Activated naive CD8-positive, alpha-beta T cell treated with anti-CD3 and anti-CD28 coated beads, Interleukin-2, amount 50 U/mL, for 24 hours (primary cell): Measurements from ENCODE around the gene GRAP2.

Source experiments
- ATAC-seq: fragments of 150-1000 bp; cut with Tn5 transposase; one replicate; pipeline ENCODE4 v1.10.0; 2021
- DNase-seq: peaks from one replicate; pipeline ENCODE4 v3.0.0; 2021
- H3K27ac Mint-ChIP-seq: one replicate; pipeline ENCODE4 v1.8.0; 2021; ENCODE audit warnings: mild to moderate bottlenecking, mixed read lengths
- H3K27me3 Mint-ChIP-seq: one replicate; pipeline ENCODE4 v1.8.0; 2021; ENCODE audit warnings: mixed read lengths
- H3K36me3 Mint-ChIP-seq: one replicate; pipeline ENCODE4 v1.8.0; 2021; ENCODE audit warnings: low read depth, mixed read lengths
- H3K4me1 Mint-ChIP-seq: one replicate; pipeline ENCODE4 v1.8.0; 2021; ENCODE audit warnings: mixed read lengths
- H3K4me3 Mint-ChIP-seq: one replicate; pipeline ENCODE4 v1.8.0; 2021; ENCODE audit warnings: mild to moderate bottlenecking, moderate library complexity, mixed read lengths
- H3K9me3 Mint-ChIP-seq: one replicate; pipeline ENCODE4 v1.8.0; 2021; ENCODE audit warnings: mixed read lengths

The GRAP2 gene

DNA sequence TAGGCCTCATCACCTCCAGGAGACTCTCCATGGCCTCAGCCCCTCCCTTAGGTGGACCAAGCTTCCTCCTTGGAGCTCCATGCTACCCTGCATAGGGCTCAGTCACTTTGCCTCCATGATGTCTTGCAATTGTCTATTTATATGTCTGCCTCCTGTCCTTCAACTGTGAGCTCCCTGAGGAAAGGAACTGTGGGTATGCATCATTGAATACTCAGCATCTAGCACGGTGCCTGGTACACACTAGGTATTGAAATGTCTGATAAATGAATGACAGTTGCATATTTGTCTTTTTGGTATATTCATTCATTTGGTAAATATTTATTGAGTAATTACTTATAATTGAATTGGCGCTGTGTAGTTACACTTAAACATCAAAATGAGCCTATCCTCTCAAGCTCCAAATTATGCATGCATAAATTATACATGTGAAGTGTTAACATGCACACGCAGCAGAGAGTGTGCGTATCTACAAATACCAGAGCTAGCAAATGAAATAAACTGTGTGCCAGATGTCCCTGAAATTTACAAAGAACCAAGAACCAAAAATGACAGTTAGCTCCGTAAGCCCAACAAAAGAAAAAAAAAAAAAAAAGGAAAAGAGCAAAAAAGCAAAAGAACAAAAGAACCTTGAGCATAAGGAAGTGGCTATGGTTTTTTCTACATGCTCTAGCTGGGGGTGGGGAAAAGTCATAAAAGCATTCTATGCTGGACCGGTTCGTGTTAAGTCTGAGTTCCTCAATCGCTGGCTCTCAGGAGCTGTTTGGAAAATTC lies 25.2 kb downstream of the GRAP2 start:
- ATAC-seq (peak; percentile 9), DNase-seq (no peak)
- Mint-ChIP-seq H3K36me3 (peaks cover 15% of the 10 kb centered on the region), H3K27ac (no peak overlapping the region), H3K9me3 (no peaks in the 10 kb centered on the region), H3K27me3 (no peaks in the 10 kb centered on the region), H3K4me1 (peaks cover 52% of the 10 kb centered on the region), H3K4me3 (no peak overlapping the region)

- Mint-ChIP-seq H3K36me3 (peaks cover 15% of the 10 kb centered on the region), H3K27me3 (no peaks in the 10 kb centered on the region), H3K4me1 (peaks cover 46% of the 10 kb centered on the region), H3K4me3 (no peak overlapping the region), H3K9me3 (no peaks in the 10 kb centered on the region), H3K27ac (no peak overlapping the region)
- ATAC-seq: no peak
- DNase-seq: no peak
Observed at GRCh38 chr22:39926753-39927152, 25.9 kb downstream of the GRAP2 start.

- no peak overlapping the region for H3K4me3 Mint-ChIP-seq
- H3K36me3 Mint-ChIP-seq: peaks cover 15% of the 10 kb centered on the region
- no peaks in the 10 kb centered on the region for H3K9me3 Mint-ChIP-seq
- H3K4me1 Mint-ChIP-seq: peaks cover 40% of the 10 kb centered on the region
- no peak for ATAC-seq
- no peaks in the 10 kb centered on the region for H3K27me3 Mint-ChIP-seq
- no peak for DNase-seq
- H3K27ac Mint-ChIP-seq: no peak overlapping the region
Observed at GRCh38 chr22:39927544-39927943, 26.7 kb downstream of the GRAP2 start.

DNA sequence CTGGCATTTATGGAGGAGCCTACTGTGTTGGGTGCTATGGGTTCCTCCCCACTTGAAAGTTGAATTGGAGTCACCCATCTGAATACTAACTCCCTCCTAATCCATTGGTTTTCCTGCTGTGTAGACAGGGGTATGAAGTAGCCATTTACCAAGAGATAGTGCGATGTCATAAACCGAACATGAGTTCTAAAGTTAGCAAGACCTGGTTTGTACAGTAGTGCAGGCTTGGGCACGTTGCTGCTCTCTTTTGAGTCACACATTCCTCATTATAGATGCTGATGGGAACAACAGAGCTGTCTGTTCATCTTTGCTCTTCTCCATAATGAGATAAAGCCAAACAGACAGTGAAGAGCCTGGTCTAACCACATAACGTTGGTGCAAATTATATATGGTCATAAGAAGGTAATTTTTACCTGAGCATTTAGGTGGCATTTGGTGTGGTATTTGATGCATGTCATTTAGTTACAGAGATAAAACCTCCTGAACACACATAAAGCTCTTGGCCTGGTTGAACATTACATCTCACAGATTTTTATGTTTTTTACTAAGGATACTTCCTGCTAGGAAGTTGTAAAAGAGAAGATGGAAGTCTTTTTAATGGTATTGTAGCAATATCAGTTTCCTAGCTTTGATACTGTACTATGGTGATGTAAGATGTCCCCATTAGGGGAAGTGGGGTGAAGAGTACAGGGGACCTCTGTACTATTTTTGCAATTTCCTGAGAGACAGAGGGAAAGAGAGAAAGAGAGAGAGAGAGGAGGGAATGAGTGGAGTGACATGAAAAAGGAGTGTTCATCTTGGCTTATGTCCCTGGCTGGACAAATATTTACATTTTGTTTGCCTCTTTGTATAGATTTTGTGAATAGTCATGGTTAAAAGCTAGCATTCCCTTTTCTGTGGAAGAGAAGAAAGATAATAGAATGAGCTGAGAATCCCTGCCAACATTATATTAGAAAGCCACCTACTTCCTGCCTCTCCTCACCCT lies 27.9 kb downstream of the GRAP2 start:
- Mint-ChIP-seq H3K27ac (no peak overlapping the region), H3K4me1 (peaks cover 41% of the 10 kb centered on the region), H3K27me3 (no peaks in the 10 kb centered on the region), H3K9me3 (no peaks in the 10 kb centered on the region), H3K4me3 (no peak overlapping the region), H3K36me3 (peaks cover 15% of the 10 kb centered on the region)
- peak; percentile 23 for ATAC-seq
- DNase-seq: no peak

- Mint-ChIP-seq H3K36me3 (peaks cover 15% of the 10 kb centered on the region), H3K4me3 (no peak overlapping the region), H3K27ac (no peak overlapping the region), H3K9me3 (no peaks in the 10 kb centered on the region), H3K27me3 (no peaks in the 10 kb centered on the region), H3K4me1 (peaks cover 41% of the 10 kb centered on the region)
- ATAC-seq (peak; percentile 56), DNase-seq (no peak)
Observed at GRCh38 chr22:39931251-39931650, 30.4 kb downstream of the GRAP2 start.

DNA sequence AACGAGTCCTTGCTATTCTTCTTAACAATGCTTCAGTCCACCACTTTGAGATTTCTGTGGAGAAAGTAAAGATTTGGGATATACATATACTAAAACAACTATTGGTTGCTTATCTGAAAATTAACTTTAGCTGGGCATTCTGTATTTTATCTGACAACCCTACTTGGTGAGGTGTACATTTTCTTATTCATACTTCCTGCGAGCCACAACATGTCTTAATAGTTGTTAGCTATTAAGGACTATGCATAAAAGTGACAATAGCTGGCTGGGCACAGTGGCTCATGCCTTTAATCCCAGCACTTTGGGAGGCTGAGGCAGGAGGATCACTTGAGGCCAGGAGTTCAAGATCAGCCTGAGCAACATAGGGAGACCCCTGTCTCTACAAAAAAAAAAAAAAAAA lies 31.3 kb downstream of the GRAP2 start:
- H3K27ac Mint-ChIP-seq: no peak overlapping the region
- H3K4me3 Mint-ChIP-seq: no peak overlapping the region
- peaks cover 47% of the 10 kb centered on the region for H3K4me1 Mint-ChIP-seq
- DNase-seq (no peak), ATAC-seq (no peak)
- H3K9me3 Mint-ChIP-seq: no peaks in the 10 kb centered on the region
- H3K27me3 Mint-ChIP-seq: no peaks in the 10 kb centered on the region
- H3K36me3 Mint-ChIP-seq: peaks cover 13% of the 10 kb centered on the region

GRCh38 chr22:39932918-39933649 lies 32.2 kb downstream of the GRAP2 start:
- Mint-ChIP-seq H3K4me1 (peaks cover 56% of the 10 kb centered on the region), H3K27ac (peak overlapping the region; percentile 91), H3K4me3 (peak overlapping the region; percentile 81), H3K27me3 (no peaks in the 10 kb centered on the region), H3K36me3 (peaks cover 5% of the 10 kb centered on the region), H3K9me3 (no peaks in the 10 kb centered on the region)
- DNase-seq (peak; percentile 76), ATAC-seq (peak; percentile 34)

DNA sequence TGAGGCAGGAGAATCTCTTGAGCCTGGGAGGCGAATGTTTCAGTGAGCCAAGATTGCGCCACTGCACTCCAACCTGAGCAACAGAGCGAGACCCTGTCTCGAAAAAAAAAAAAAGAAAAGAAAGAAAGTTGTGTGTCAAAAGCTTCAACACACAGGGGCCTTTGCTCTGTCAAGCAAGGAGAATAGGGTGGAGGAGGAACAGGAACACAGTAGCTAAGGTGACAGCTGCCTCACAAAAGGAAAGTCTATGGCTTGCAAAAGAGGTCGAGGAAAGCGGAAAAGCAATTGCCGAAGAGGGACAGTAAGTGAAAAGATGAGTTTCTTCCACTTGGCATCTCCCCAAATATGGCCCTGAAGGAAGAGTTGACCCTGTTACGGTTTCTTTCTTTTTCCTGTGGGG lies 32.9 kb downstream of the GRAP2 start:
- Mint-ChIP-seq H3K36me3 (peaks cover 3% of the 10 kb centered on the region), H3K27me3 (no peaks in the 10 kb centered on the region), H3K27ac (peak overlapping the region; percentile 91), H3K4me3 (peak overlapping the region; percentile 81), H3K9me3 (no peaks in the 10 kb centered on the region), H3K4me1 (peaks cover 63% of the 10 kb centered on the region)
- no peak for DNase-seq
- ATAC-seq: peak; percentile 13

DNA sequence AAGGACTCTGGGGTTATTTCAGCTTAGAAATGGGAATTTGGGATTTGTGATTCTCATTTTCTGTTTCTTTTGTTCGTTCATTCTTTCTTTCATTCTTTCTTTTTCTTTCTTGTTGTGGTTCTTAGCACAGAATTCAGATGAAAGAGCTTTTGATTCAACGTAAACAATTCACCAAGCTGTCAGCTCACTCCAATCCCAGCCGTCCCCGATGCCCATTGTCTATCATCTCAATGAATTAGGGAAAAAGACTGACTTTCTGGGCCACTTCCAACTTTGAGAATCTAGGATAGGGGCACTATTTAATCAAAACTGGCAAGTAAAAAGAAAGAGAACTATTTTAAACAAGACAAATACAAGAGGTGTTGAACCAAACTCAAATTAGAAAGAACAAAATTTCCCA lies 34.2 kb downstream of the GRAP2 start:
- Mint-ChIP-seq H3K27me3 (no peaks in the 10 kb centered on the region), H3K4me1 (peaks cover 75% of the 10 kb centered on the region), H3K36me3 (peaks cover 3% of the 10 kb centered on the region), H3K4me3 (peak overlapping the region; percentile 81), H3K9me3 (no peaks in the 10 kb centered on the region), H3K27ac (peak overlapping the region; percentile 91)
- DNase-seq: no peak
- no peak for ATAC-seq

DNA sequence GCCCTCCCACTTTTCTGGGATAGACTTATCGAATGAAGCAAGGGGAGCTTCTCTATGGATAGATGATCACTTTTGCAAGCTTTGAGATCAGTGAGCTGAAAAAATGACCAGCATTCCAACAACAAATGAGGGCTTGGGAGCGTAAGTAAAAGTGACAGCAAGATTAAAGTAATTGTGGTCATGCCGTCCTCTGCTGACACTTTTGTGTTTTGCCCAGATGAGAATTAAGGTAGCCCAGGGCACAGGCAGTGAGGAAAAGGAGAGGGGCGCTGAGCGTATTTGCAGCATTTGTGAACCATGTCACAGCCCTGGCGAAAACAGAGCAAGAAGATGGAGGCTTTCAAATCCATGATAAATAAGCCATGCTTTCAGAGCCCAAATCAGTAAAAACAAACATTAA lies 34.7 kb downstream of the GRAP2 start:
- H3K4me3 Mint-ChIP-seq: peak overlapping the region; percentile 81
- H3K27ac Mint-ChIP-seq: peak overlapping the region; percentile 91
- peaks cover 80% of the 10 kb centered on the region for H3K4me1 Mint-ChIP-seq
- ATAC-seq (no peak), DNase-seq (no peak)
- H3K36me3 Mint-ChIP-seq: peaks cover 3% of the 10 kb centered on the region
- H3K27me3 Mint-ChIP-seq: no peaks in the 10 kb centered on the region
- no peaks in the 10 kb centered on the region for H3K9me3 Mint-ChIP-seq

DNA sequence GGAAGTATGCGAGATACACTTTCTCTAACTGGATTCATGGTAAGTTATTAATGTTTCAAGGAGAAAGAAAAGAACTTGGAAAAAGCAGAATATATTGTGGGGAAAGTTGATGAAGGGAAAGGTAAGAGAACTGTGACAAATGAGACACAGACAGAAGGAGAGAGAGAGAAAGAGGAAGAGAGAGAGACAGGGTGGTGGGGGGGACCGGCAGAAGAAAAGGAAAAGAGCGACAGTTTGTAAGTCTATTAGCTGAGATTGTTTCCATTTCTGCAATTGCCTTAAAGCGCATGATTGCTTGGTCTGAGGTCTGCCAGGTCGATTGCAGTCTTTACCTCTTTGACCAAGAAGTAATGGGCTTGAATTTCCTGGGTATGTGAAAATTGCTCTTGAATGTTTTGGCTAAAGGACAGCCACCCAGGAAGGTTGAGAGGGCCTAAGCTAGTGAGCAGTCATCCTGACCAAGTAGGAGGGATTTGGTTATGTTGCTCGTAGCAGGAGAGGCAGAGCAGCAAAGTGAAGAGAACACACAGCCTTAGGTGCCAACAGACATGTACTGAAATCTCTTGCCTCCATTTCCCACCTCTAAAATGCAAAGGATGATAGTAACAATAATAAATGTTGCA lies 35.8 kb downstream of the GRAP2 start:
- Mint-ChIP-seq H3K27me3 (no peaks in the 10 kb centered on the region), H3K4me3 (peak overlapping the region; percentile 81), H3K4me1 (peaks cover 90% of the 10 kb centered on the region), H3K36me3 (peaks cover 3% of the 10 kb centered on the region), H3K9me3 (no peaks in the 10 kb centered on the region), H3K27ac (peak overlapping the region; percentile 91)
- no peak for DNase-seq
- no peak for ATAC-seq

GRCh38 chr22:39937906-39938305 lies 37.0 kb downstream of the GRAP2 start:
- peak overlapping the region; percentile 81 for H3K4me3 Mint-ChIP-seq
- DNase-seq: no peak
- no peaks in the 10 kb centered on the region for H3K9me3 Mint-ChIP-seq
- H3K4me1 Mint-ChIP-seq: peaks cover 98% of the 10 kb centered on the region
- H3K27me3 Mint-ChIP-seq: no peaks in the 10 kb centered on the region
- H3K27ac Mint-ChIP-seq: peak overlapping the region; percentile 91
- ATAC-seq: no peak
- H3K36me3 Mint-ChIP-seq: peaks cover 3% of the 10 kb centered on the region

DNA sequence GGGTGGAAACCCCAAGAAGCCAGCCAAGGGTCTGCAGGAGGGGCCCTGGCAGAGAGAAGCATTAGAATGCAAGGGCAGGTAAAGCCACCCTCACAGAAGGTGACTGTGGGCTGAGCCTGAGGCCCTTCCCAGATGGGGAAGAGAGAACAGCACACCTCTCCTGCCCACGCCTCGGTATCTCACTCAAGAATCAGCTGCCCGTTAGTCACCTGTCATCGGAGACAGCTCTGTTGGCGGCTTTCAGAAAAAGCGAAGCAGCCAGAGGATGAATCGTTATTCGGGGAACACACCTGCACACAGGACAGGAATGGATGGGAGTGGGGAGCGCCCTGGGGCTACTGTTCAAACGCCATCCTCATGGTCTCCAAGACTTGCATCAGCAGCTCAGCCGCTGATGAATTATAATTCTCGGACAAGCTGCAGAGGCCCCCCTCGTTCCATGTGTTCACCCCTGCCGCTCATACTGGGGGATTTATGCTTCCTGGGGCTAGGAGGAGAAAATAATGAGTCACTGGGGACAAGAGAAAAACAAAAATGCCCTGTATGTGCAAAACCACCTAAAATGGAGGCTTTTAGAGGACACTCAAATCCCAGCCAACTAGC lies 37.7 kb downstream of the GRAP2 start:
- Mint-ChIP-seq H3K27me3 (no peaks in the 10 kb centered on the region), H3K4me3 (peak overlapping the region; percentile 81), H3K4me1 (peaks cover 98% of the 10 kb centered on the region), H3K36me3 (peaks cover 3% of the 10 kb centered on the region), H3K9me3 (no peaks in the 10 kb centered on the region), H3K27ac (peak overlapping the region; percentile 91)
- ATAC-seq: peak; percentile 58
- no peak for DNase-seq

GRCh38 chr22:39939830-39940229 lies 38.9 kb downstream of the GRAP2 start:
- DNase-seq (no peak), ATAC-seq (peak; percentile 20)
- H3K27me3 Mint-ChIP-seq: no peaks in the 10 kb centered on the region
- H3K9me3 Mint-ChIP-seq: no peaks in the 10 kb centered on the region
- peak overlapping the region; percentile 89 for H3K27ac Mint-ChIP-seq
- H3K4me3 Mint-ChIP-seq: peak overlapping the region; percentile 31
- H3K4me1 Mint-ChIP-seq: peaks cover 98% of the 10 kb centered on the region
- peaks cover 5% of the 10 kb centered on the region for H3K36me3 Mint-ChIP-seq
